Bronchial epithelial cell (primary cell): ENCODE data around the gene CHST10. TPM values are rescaled to one million over a fixed set of nuclear protein-coding genes. Genes with fewer than 3 reads are reported as not detected.

ENCODE experiments used
- DNase-seq: peaks from one replicate; pipeline ENCODE4 v3.0.0-alpha.2; 2010; ENCODE audit warnings: low read depth
- FAIRE-seq: peaks from 2 replicates; lab custom pipeline; 2011; peaks lifted over from hg19 to GRCh38; lab: Jason Lieb, UNC
- H3K27me3 ChIP-seq: 2 replicates; pipeline ENCODE4 v1.5.1; 2011; ENCODE audit warnings: low read length; ENCODE audit not compliant: control insufficient read depth, insufficient read depth
- H3K36me3 ChIP-seq: 2 replicates; pipeline ENCODE4 v1.5.1; 2011; ENCODE audit warnings: low read length; ENCODE audit not compliant: control insufficient read depth, insufficient read depth
- H3K4me3 ChIP-seq: 2 replicates; pipeline ENCODE4 v1.5.1; 2011; ENCODE audit warnings: mild to moderate bottlenecking, low read depth, low read length, control low read depth
- total RNA-seq: library from RNA; depleted of rRNA; stranded (reverse); fragments of >200 nt; gene quantifications from 2 replicates; pipeline ENCODE4 v1.2.1, GENCODE V29; 2014
- TF ChIP-seq, protein P1 (sequence below): IDR thresholded peaks from 2 replicates; pipeline ENCODE4 v1.5.1; 2011; ENCODE audit warnings: mild to moderate bottlenecking, moderate library complexity, low read length, control low read depth, inconsistent platforms; ENCODE audit not compliant: insufficient read depth, severe bottlenecking

CHST10 gene
- total RNA-seq, 1 donor from 2014 or later = 2.6 TPM

DNA sequence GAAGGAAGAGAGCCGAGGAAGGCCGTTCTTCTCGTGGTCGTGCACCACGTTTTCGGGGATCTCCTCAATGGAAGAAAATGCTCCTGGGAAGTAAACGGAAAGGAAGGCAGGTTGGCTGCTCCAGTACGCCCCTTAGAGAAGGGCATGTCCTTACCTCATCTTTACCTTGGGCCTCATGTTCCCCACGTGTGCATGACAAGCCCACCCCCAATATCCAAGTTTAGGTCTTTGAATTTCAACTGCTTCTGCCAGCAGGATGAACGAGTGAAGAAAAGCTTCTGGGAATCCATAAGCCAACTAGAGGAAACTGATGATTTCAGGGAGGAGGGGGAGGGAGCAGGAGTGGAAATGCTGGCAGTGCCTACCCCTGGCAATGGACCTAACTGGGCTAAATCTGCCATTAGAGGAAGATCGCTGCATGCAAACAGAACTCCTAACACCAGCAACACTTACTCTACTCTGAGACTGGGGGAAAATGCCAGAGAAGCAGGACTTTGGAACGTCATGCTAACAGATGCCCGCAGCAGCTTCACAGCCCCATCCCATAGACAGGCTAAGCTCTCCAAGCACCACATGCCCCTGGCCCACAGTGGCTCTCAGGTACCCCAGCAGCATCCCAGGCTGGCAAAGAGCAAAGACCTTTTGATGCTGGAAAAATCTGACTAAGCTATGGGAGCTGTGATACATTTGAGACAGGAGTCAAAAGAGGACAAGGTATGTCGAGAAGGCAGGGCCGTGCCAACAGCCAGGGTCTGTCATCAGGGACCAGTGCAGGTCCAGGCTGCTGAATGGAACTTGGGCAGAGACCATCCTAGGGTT lies 21.7 kb downstream of the CHST10 start:
- TF ChIP-seq, protein P1, sequence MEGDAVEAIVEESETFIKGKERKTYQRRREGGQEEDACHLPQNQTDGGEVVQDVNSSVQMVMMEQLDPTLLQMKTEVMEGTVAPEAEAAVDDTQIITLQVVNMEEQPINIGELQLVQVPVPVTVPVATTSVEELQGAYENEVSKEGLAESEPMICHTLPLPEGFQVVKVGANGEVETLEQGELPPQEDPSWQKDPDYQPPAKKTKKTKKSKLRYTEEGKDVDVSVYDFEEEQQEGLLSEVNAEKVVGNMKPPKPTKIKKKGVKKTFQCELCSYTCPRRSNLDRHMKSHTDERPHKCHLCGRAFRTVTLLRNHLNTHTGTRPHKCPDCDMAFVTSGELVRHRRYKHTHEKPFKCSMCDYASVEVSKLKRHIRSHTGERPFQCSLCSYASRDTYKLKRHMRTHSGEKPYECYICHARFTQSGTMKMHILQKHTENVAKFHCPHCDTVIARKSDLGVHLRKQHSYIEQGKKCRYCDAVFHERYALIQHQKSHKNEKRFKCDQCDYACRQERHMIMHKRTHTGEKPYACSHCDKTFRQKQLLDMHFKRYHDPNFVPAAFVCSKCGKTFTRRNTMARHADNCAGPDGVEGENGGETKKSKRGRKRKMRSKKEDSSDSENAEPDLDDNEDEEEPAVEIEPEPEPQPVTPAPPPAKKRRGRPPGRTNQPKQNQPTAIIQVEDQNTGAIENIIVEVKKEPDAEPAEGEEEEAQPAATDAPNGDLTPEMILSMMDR = no peak
- FAIRE-seq = no peak
- no peak for DNase-seq
- no peak overlapping the region for H3K4me3 ChIP-seq
- H3K27me3 ChIP-seq = no peaks in the 10 kb centered on the region
- H3K36me3 ChIP-seq = no peaks in the 10 kb centered on the region

DNA sequence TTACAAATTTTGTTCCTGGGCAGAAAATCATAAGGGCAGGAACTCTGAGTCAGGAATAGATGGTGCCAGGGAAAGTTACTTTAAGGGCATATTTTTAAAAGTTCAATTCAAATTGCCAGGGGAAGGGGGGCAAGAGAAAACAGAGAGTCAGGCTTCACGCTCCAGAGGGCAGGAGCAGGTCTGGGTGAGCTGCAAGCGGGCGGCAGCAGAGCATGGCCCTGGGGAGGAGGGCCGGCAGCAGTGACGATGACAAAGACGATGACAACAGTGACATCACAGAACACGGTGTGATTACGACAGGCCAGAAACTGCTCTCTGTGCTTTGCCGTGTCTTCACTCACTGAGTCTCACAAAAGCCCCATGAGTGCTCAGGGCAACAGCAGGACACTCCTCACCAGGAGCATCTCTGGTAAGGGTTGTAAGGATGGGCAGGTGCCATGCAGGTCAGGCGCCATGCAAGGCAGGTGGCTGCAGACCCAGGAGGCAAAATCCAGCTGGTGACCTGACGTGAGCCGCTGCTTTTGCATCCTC lies 23.3 kb downstream of the CHST10 start:
- TF ChIP-seq, protein P1 = no peak
- no peak for DNase-seq
- no peaks in the 10 kb centered on the region for H3K36me3 ChIP-seq
- no peak overlapping the region for H3K4me3 ChIP-seq
- H3K27me3 ChIP-seq = no peaks in the 10 kb centered on the region
- no peak for FAIRE-seq

DNA sequence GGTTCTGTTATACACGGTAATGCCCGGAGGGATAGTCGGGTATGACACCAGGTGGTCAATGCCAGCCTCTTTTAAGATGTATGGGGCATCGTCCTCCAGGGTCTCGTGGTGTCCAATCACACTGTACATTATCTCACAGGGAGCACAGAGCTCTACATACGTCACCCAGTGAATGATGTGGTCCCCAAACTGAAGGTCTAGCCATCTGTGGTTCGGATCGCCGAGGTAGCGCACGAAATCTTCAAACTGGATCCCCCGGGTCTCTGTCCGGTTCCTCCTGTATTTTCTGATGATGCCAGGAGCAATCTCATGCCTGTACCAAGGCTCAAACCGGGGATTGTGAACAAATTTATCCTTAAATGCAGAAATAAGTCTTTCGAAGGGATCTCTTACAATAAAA lies 24.1 kb downstream of the CHST10 start:
- Histone ChIP-seq H3K36me3 (no peaks in the 10 kb centered on the region), H3K27me3 (no peaks in the 10 kb centered on the region), H3K4me3 (no peak overlapping the region)
- FAIRE-seq (no peak), DNase-seq (no peak)
- TF ChIP-seq, protein P1 = no peak

DNA sequence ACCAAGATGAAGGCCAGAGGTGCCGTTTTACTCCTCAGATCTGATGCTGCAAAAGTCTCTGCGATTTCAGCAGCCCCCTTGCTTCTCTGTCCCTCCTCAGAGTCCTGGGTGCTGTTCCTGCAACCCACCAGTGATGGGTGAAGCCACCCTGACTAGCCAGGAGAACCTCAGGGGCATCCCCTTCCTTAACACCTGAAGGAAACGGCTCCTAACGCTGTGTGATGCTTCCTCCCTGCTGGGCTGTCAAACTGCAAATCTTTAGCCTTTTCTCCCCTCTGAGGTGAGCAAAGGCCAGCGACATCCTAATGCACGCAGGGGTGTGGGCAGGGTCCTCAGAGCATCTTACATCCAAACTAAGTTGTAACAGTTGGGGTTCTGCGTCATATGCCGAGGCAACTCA lies 24.8 kb downstream of the CHST10 start:
- TF ChIP-seq, protein P1 = no peak
- no peaks in the 10 kb centered on the region for H3K27me3 ChIP-seq
- FAIRE-seq = no peak
- no peaks in the 10 kb centered on the region for H3K36me3 ChIP-seq
- no peak overlapping the region for H3K4me3 ChIP-seq
- DNase-seq = no peak

DNA sequence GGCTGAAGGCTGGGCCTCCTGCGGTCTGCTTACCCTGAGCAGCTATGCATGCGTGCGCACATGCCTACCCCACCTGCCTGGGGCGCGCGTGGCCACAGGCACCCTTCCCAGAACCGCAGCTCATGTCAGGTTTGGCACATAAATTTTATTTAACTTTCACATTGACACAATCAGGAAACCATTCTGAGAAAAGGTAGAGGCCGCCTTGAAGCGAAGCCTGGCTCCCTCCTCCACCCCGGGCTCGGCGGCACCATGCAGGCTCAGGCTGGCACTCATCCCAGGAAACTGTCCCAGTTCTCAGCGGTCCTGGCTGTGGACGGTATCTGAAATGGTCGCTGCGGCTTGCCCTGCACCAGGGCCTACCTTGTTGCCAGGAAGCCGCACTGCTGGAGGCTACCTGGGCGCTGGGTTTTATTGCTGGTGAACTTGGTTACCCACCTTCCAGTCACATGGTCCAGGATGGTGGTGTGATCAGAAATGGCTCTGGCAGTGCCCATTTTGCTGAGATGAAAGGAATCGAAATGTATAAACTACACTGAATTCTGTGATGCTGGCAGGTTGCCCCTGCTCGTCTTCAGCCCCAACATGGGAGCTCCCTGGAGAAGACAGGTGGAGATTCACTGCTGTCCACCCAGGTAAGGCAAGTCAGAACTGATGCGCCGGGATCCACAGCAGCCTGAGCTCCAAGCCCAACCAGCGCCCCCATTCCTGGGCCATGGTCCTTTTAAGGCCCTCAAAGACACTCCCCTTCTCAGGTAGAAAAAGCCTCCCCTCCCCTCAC lies 25.5 kb downstream of the CHST10 start:
- no peak for FAIRE-seq

More for the DNA sequence above, 25.5 kb downstream of the CHST10 start:
- no peak for DNase-seq
- Histone ChIP-seq H3K27me3 (no peaks in the 10 kb centered on the region), H3K36me3 (no peaks in the 10 kb centered on the region), H3K4me3 (no peak overlapping the region)
- TF ChIP-seq, protein P1 = no peak
